DOHH2 (cell line): Measurements from ENCODE around the gene LRMDA.

Experiments used
- H3F3A ChIP-seq: fragments of 200-600 bp; sonication (generic), shearing (Covaris generic); 2 replicates; pipeline ENCODE4 v1.6.0; 2016; ENCODE audit warnings: antibody characterized with exemption, mild to moderate bottlenecking; ENCODE audit not compliant: control insufficient read depth, insufficient read depth
- H3K27ac ChIP-seq: fragments of 200-600 bp; sonication (generic); 2 replicates; pipeline ENCODE4 v1.5.1; 2014; ENCODE audit warnings: low read depth, mild to moderate bottlenecking, low read length, moderate library complexity
- H3K27me3 ChIP-seq: fragments of 200-600 bp; sonication (generic); 2 replicates; pipeline ENCODE4 v1.6.1; 2014; ENCODE audit warnings: mild to moderate bottlenecking, low read length, mixed read lengths; ENCODE audit not compliant: control insufficient read depth
- H3K36me3 ChIP-seq: fragments of 200-600 bp; sonication (generic); 2 replicates; pipeline ENCODE4 v1.6.1; 2014; ENCODE audit warnings: mild to moderate bottlenecking, low read length, moderate library complexity, mixed read lengths; ENCODE audit not compliant: control insufficient read depth
- H3K4me1 ChIP-seq: fragments of 200-600 bp; sonication (generic); 2 replicates; pipeline ENCODE4 v1.6.1; 2014; ENCODE audit warnings: mild to moderate bottlenecking, low read length, mixed read lengths; ENCODE audit not compliant: control insufficient read depth
- H3K4me2 ChIP-seq: fragments of 200-600 bp; sonication (generic); 2 replicates; pipeline ENCODE4 v1.6.0; 2014; ENCODE audit warnings: mild to moderate bottlenecking, low read length, moderate library complexity
- H3K4me3 ChIP-seq: fragments of 200-600 bp; sonication (generic); 2 replicates; pipeline ENCODE4 v1.5.1; 2014; ENCODE audit warnings: mild to moderate bottlenecking, low read length, mixed read lengths
- H3K79me2 ChIP-seq: fragments of 200-600 bp; sonication (generic); 2 replicates; pipeline ENCODE4 v1.6.1; 2014; ENCODE audit warnings: mild to moderate bottlenecking, low read length, mixed read lengths; ENCODE audit not compliant: control insufficient read depth
- H3K9me2 ChIP-seq: fragments of 200-600 bp; sonication (generic); replicated peaks from 2 replicates; pipeline ENCODE4 v1.6.1; 2014; ENCODE audit warnings: mild to moderate bottlenecking, low read length, mixed read lengths; ENCODE audit not compliant: control insufficient read depth
- H3K9me3 ChIP-seq: fragments of 200-600 bp; sonication (generic); 2 replicates; pipeline ENCODE4 v1.6.1; 2014; ENCODE audit warnings: antibody characterized with exemption, low read length, mixed read lengths; ENCODE audit not compliant: control insufficient read depth, insufficient read depth
- H4K20me1 ChIP-seq: fragments of 200-600 bp; sonication (generic); 2 replicates; pipeline ENCODE4 v1.6.0; 2014; ENCODE audit warnings: low read depth, mild to moderate bottlenecking, antibody characterized with exemption, low read length, moderate library complexity; ENCODE audit not compliant: control insufficient read depth, insufficient read depth
- CTCF ChIP-seq: fragments of 200-600 bp; sonication (generic); IDR thresholded peaks from one replicate; pipeline ENCODE4 v1.5.1; 2014; ENCODE audit warnings: antibody characterized with exemption, mild to moderate bottlenecking, low read depth, low read length; ENCODE audit not compliant: poor library complexity, severe bottlenecking
- EZH2phosphoT487 ChIP-seq: fragments of 200-600 bp; sonication (generic); IDR thresholded peaks from 2 replicates; pipeline ENCODE4 v1.6.1; 2017; ENCODE audit warnings: borderline replicate concordance, mild to moderate bottlenecking, antibody characterized with exemption, low read length, moderate library complexity, mixed read lengths

Gene LRMDA

GRCh38 chr10:75658036-75658435 is 226.6 kb downstream of the LRMDA start:
- H3K4me1 ChIP-seq: no peaks in the 10 kb centered on the region
- TF ChIP-seq CTCF: no peak
- no peak for TF ChIP-seq EZH2phosphoT487

GRCh38 chr10:75658496-75658895 is 227.1 kb downstream of the LRMDA start:
- no peak for TF ChIP-seq CTCF
- no peak for TF ChIP-seq EZH2phosphoT487

More at GRCh38 chr10:75658036-75658435, 226.6 kb downstream of the LRMDA start:
- no peak overlapping the region for H3K27ac ChIP-seq
- no peaks in the 10 kb centered on the region for H4K20me1 ChIP-seq
- H3K36me3 ChIP-seq: no peaks in the 10 kb centered on the region
- H3K9me2 ChIP-seq: no peaks in the 10 kb centered on the region
- H3K27me3 ChIP-seq: no peaks in the 10 kb centered on the region
- no peak overlapping the region for H3K4me3 ChIP-seq
- H3F3A ChIP-seq: no peaks in the 10 kb centered on the region
- H3K9me3 ChIP-seq: no peaks in the 10 kb centered on the region
- H3K4me2 ChIP-seq: no peak overlapping the region
- H3K79me2 ChIP-seq: no peaks in the 10 kb centered on the region

GRCh38 chr10:75658915-75659314 is 227.5 kb downstream of the LRMDA start:
- TF ChIP-seq EZH2phosphoT487: no peak
- TF ChIP-seq CTCF: no peak

More at GRCh38 chr10:75658496-75658895, 227.1 kb downstream of the LRMDA start:
- H3K36me3 ChIP-seq: no peaks in the 10 kb centered on the region
- no peaks in the 10 kb centered on the region for H3K4me1 ChIP-seq
- no peaks in the 10 kb centered on the region for H3K27me3 ChIP-seq
- H3K4me3 ChIP-seq: no peak overlapping the region
- H3K27ac ChIP-seq: no peak overlapping the region
- H3K9me2 ChIP-seq: no peaks in the 10 kb centered on the region
- H3F3A ChIP-seq: no peaks in the 10 kb centered on the region
- no peaks in the 10 kb centered on the region for H3K79me2 ChIP-seq
- no peaks in the 10 kb centered on the region for H4K20me1 ChIP-seq
- H3K9me3 ChIP-seq: no peaks in the 10 kb centered on the region
- no peak overlapping the region for H3K4me2 ChIP-seq

More at GRCh38 chr10:75658915-75659314, 227.5 kb downstream of the LRMDA start:
- H3K9me2 ChIP-seq: no peaks in the 10 kb centered on the region
- no peaks in the 10 kb centered on the region for H3K9me3 ChIP-seq
- H3K27ac ChIP-seq: no peak overlapping the region
- H4K20me1 ChIP-seq: no peaks in the 10 kb centered on the region
- no peaks in the 10 kb centered on the region for H3F3A ChIP-seq
- H3K4me2 ChIP-seq: no peak overlapping the region
- H3K27me3 ChIP-seq: no peaks in the 10 kb centered on the region
- no peaks in the 10 kb centered on the region for H3K36me3 ChIP-seq
- H3K4me1 ChIP-seq: no peaks in the 10 kb centered on the region
- H3K79me2 ChIP-seq: no peaks in the 10 kb centered on the region
- no peak overlapping the region for H3K4me3 ChIP-seq
